Smooth muscle cell (in vitro differentiated cells): Measurements from ENCODE around the gene CBX5. TPM values are rescaled to one million over a fixed set of nuclear protein-coding genes. Genes with fewer than 3 reads are reported as not detected.

Experiments
- DNase-seq: peaks from one replicate; lab custom pipeline; 2025; ENCODE audit not compliant: unreplicated experiment; lab: John Stamatoyannopoulos, UW
- H2AFZ ChIP-seq: fragments of 200-600 bp; sonication (generic); 2 replicates; pipeline ENCODE4 v1.6.0; 2016; ENCODE audit warnings: antibody characterized with exemption, low read depth, mild to moderate bottlenecking
- H3F3A ChIP-seq: fragments of 200-600 bp; sonication (generic); 2 replicates; pipeline ENCODE4 v1.6.0; 2017; ENCODE audit warnings: antibody characterized with exemption, low read depth
- H3K27ac ChIP-seq: fragments of 200-600 bp; sonication (generic); 2 replicates; pipeline ENCODE4 v1.5.1; 2016; ENCODE audit warnings: low read depth, mild to moderate bottlenecking
- H3K27me3 ChIP-seq: fragments of 200-600 bp; sonication (generic); 2 replicates; pipeline ENCODE4 v1.6.1; 2016; ENCODE audit warnings: low read depth, mild to moderate bottlenecking
- H3K36me3 ChIP-seq: fragments of 200-600 bp; sonication (generic); 2 replicates; pipeline ENCODE4 v1.5.1; 2016; ENCODE audit warnings: low read depth
- H3K4me1 ChIP-seq: fragments of 200-600 bp; sonication (generic); 2 replicates; pipeline ENCODE4 v1.5.1; 2016; ENCODE audit warnings: low read depth
- H3K4me2 ChIP-seq: fragments of 200-600 bp; sonication (generic); 2 replicates; pipeline ENCODE4 v1.6.0; 2016; ENCODE audit warnings: mild to moderate bottlenecking
- H3K4me3 ChIP-seq: fragments of 200-600 bp; sonication (generic); 2 replicates; pipeline ENCODE4 v1.5.1; 2016; ENCODE audit warnings: mild to moderate bottlenecking
- H3K79me2 ChIP-seq: fragments of 200-600 bp; sonication (generic); 2 replicates; pipeline ENCODE4 v1.6.0; 2016; ENCODE audit warnings: low read depth, mild to moderate bottlenecking
- H3K9ac ChIP-seq: fragments of 200-600 bp; sonication (generic); 2 replicates; pipeline ENCODE4 v1.6.0; 2016; ENCODE audit warnings: low read depth
- H3K9me3 ChIP-seq: fragments of 200-600 bp; sonication (generic); replicated peaks from 2 replicates; pipeline ENCODE4 v1.5.1; 2016; ENCODE audit warnings: low read depth
- H4K20me1 ChIP-seq: fragments of 200-600 bp; sonication (generic); 2 replicates; pipeline ENCODE4 v1.6.0; 2016; ENCODE audit warnings: low read depth
- whole genome bisulfite sequencing: methylation state at CpG from one replicate; pipeline ENCODE4 v1.1.7; 2016; ENCODE audit warnings: low lambda C conversion rate; 5-methylcytosine and 5-hydroxymethylcytosine counted together
- polyA plus RNA-seq: library from polyadenylated mRNA; unstranded; fragments of >200 nt; fragmentation: Nextera tagmentation; extraction: Ambion mirVana; gene quantifications from 2 replicates; pipeline ENCODE4 v1.2.1, GENCODE V29; 2016
- total RNA-seq: library from RNA; depleted of rRNA; stranded (reverse); fragments of >200 nt; gene quantifications from 2 replicates; pipeline ENCODE4 v1.2.3, GENCODE V29; 2014
- TF ChIP-seq, protein P1 (sequence below): fragments of 200-600 bp; sonication (generic); IDR thresholded peaks from 2 replicates; pipeline ENCODE4 v1.5.1; 2017; ENCODE audit warnings: borderline replicate concordance, mild to moderate bottlenecking, antibody characterized with exemption; ENCODE audit not compliant: insufficient read depth, poor library complexity, severe bottlenecking

The CBX5 gene
- total and polyA plus RNA-seq, 2 experiments from 2014 or later = 26.1 to 67.4 TPM

GRCh38 chr12:54292083-54292930, 12.4 kb upstream of the CBX5 start:
- Histone ChIP-seq H3K9me3 (no peaks in the 10 kb centered on the region), H3K4me3 (no peak overlapping the region), H3K27ac (no peak overlapping the region), H3K79me2 (no peaks in the 10 kb centered on the region), H3F3A (peaks cover 21% of the 10 kb centered on the region), H3K9ac (no peak overlapping the region), H2AFZ (no peak overlapping the region), H3K4me1 (no peaks in the 10 kb centered on the region), H3K4me2 (no peak overlapping the region), H3K36me3 (no peaks in the 10 kb centered on the region), H3K27me3 (no peaks in the 10 kb centered on the region), H4K20me1 (peaks cover 14% of the 10 kb centered on the region)
- TF ChIP-seq, protein P1, sequence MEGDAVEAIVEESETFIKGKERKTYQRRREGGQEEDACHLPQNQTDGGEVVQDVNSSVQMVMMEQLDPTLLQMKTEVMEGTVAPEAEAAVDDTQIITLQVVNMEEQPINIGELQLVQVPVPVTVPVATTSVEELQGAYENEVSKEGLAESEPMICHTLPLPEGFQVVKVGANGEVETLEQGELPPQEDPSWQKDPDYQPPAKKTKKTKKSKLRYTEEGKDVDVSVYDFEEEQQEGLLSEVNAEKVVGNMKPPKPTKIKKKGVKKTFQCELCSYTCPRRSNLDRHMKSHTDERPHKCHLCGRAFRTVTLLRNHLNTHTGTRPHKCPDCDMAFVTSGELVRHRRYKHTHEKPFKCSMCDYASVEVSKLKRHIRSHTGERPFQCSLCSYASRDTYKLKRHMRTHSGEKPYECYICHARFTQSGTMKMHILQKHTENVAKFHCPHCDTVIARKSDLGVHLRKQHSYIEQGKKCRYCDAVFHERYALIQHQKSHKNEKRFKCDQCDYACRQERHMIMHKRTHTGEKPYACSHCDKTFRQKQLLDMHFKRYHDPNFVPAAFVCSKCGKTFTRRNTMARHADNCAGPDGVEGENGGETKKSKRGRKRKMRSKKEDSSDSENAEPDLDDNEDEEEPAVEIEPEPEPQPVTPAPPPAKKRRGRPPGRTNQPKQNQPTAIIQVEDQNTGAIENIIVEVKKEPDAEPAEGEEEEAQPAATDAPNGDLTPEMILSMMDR = no peak
- 95% methylated on average over 30 of the region's 30 CpGs for WGBS
- no peak for DNase-seq

GRCh38 chr12:54287261-54288157, 7.6 kb upstream of the CBX5 start:
- TF ChIP-seq, protein P1 = no peak
- Histone ChIP-seq H3K4me3 (no peak overlapping the region), H3K4me2 (no peak overlapping the region), H3F3A (peaks cover 60% of the 10 kb centered on the region), H4K20me1 (peaks cover 62% of the 10 kb centered on the region), H3K27ac (peak overlapping the region; percentile 40), H3K27me3 (no peaks in the 10 kb centered on the region), H3K9ac (no peak overlapping the region), H3K79me2 (peaks cover 19% of the 10 kb centered on the region), H2AFZ (no peak overlapping the region), H3K4me1 (peaks cover 19% of the 10 kb centered on the region), H3K9me3 (no peaks in the 10 kb centered on the region), H3K36me3 (peaks cover 17% of the 10 kb centered on the region)
- no peak for DNase-seq
- 80% methylated on average over 8 of the region's 8 CpGs for WGBS

GRCh38 chr12:54286042-54287030, 6.4 kb upstream of the CBX5 start:
- no peak for DNase-seq
- TF ChIP-seq, protein P1 = no peak
- Histone ChIP-seq H3K36me3 (peaks cover 21% of the 10 kb centered on the region), H3K9ac (no peak overlapping the region), H3K27me3 (no peaks in the 10 kb centered on the region), H3K4me2 (peak overlapping the region; percentile 40), H3K4me1 (peaks cover 23% of the 10 kb centered on the region), H2AFZ (no peak overlapping the region), H3F3A (peaks cover 63% of the 10 kb centered on the region), H3K9me3 (no peaks in the 10 kb centered on the region), H3K79me2 (peaks cover 30% of the 10 kb centered on the region), H4K20me1 (peaks cover 74% of the 10 kb centered on the region), H3K27ac (peak overlapping the region; percentile 40), H3K4me3 (no peak overlapping the region)
- 68% methylated on average over 12 of the region's 12 CpGs for WGBS
